ENCODE results near the gene OTUD1.

DNA sequence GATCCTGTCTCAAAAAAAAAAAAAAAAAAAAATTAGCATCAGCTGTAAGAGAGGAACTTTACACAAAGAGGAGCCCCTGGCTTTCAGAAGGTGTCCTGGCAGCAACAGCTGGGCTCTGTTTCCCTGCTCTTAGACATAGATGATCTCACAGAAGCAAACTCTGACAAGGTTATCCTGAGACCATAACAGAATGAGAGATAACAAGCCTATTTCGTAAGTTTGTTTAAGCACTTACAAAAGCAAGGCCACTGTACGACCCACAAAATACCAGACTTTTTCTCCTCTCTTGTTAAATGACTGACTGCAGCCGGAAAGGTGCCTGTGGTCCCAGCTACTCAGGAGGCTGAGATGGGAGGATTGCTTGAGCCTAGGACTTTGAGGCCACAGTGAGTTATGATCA, 33.3 kb upstream of the OTUD1 start:
- TF ChIP-seq, protein P1, sequence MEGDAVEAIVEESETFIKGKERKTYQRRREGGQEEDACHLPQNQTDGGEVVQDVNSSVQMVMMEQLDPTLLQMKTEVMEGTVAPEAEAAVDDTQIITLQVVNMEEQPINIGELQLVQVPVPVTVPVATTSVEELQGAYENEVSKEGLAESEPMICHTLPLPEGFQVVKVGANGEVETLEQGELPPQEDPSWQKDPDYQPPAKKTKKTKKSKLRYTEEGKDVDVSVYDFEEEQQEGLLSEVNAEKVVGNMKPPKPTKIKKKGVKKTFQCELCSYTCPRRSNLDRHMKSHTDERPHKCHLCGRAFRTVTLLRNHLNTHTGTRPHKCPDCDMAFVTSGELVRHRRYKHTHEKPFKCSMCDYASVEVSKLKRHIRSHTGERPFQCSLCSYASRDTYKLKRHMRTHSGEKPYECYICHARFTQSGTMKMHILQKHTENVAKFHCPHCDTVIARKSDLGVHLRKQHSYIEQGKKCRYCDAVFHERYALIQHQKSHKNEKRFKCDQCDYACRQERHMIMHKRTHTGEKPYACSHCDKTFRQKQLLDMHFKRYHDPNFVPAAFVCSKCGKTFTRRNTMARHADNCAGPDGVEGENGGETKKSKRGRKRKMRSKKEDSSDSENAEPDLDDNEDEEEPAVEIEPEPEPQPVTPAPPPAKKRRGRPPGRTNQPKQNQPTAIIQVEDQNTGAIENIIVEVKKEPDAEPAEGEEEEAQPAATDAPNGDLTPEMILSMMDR (IDR thresholded peaks at IDR 0.05), result no peak
- TF ChIP-seq POLR2A (IDR thresholded peaks at IDR 0.05), result no peak

Measured in testis (tissue), 2 donors.